Thyroid gland (tissue), 4 donors: ENCODE measurements around the gene MLANA.

Source experiments
- CTCF ChIP-seq, 6 experiments: fragments of 200-600 bp in 3 of 6; fragments of 450-650 bp in 3 of 6; sonication (generic) in 3 of 6; IDR thresholded peaks; one replicate each; pipeline ENCODE4 v1.5.1; 2016 to 2019; ENCODE audit warnings: antibody characterized with exemption in 6 of 6, mild to moderate bottlenecking in 2 of 6, inconsistent platforms in 1 of 6, moderate library complexity in 1 of 6
- POLR2A ChIP-seq, 2 donors: fragments of 450-650 bp; IDR thresholded peaks; one replicate each; pipeline ENCODE4 v1.6.1; 2017; ENCODE audit warnings: antibody characterized with exemption in 2 of 2, mild to moderate bottlenecking in 2 of 2, moderate library complexity in 1 of 2

- TF ChIP-seq CTCF (IDR thresholded peaks at IDR 0.05), result no peak
- TF ChIP-seq POLR2A (IDR thresholded peaks at IDR 0.05), result no peak
Measured at GRCh38 chr9:5941214-5941613, 50.5 kb downstream of the MLANA start.
